ENCODE measurements around the gene TC2N. TPM values are rescaled to one million over a fixed set of nuclear protein-coding genes. Genes with fewer than 3 reads are reported as not detected.
A peak's percentile ranks its signal among the peaks of the same experiment; 100 is the strongest.
"Not testable (repeated sequence)": the region's sequence is repeated elsewhere in the genome, so short reads cannot be mapped to it uniquely, and the experiment has no call there.

Gene TC2N
- total RNA-seq, 1 donor = 133 TPM

GRCh38 chr14:91835920-91836843 lies 31.2 kb downstream of the TC2N start:
- H3K27me3 ChIP-seq (ENCODE audit: insufficient read depth, low read length) = peaks cover 39% of the 10 kb centered on the region
- H3K9me3 ChIP-seq (ENCODE audit: low read depth, low read length) = no peaks in the 10 kb centered on the region
- peak overlapping the region; percentile 40 for H3K4me3 ChIP-seq (ENCODE audit: low read length)
- peaks cover 23% of the 10 kb centered on the region for H3K4me1 ChIP-seq (ENCODE audit: insufficient read depth, low read length)

GRCh38 chr14:91835197-91835919 lies 32.0 kb downstream of the TC2N start:
- Histone ChIP-seq H3K27me3 (ENCODE audit: insufficient read depth, low read length) (peaks cover 39% of the 10 kb centered on the region), H3K4me3 (ENCODE audit: low read length) (peak overlapping the region; percentile 40), H3K4me1 (ENCODE audit: insufficient read depth, low read length) (peaks cover 21% of the 10 kb centered on the region), H3K9me3 (ENCODE audit: low read depth, low read length) (no peaks in the 10 kb centered on the region)

GRCh38 chr14:91834571-91834970 lies 32.8 kb downstream of the TC2N start:
- H3K4me3 ChIP-seq (ENCODE audit: low read length) = no peak overlapping the region
- no peaks in the 10 kb centered on the region for H3K9me3 ChIP-seq (ENCODE audit: low read depth, low read length)
- peaks cover 21% of the 10 kb centered on the region for H3K4me1 ChIP-seq (ENCODE audit: insufficient read depth, low read length)
- H3K27me3 ChIP-seq (ENCODE audit: insufficient read depth, low read length) = peaks cover 39% of the 10 kb centered on the region

GRCh38 chr14:91831337-91831736 lies 36.0 kb downstream of the TC2N start:
- H3K9me3 ChIP-seq (ENCODE audit: low read depth, low read length) = no peaks in the 10 kb centered on the region
- peaks cover 11% of the 10 kb centered on the region for H3K4me1 ChIP-seq (ENCODE audit: insufficient read depth, low read length)
- no peak overlapping the region for H3K4me3 ChIP-seq (ENCODE audit: low read length)
- H3K27me3 ChIP-seq (ENCODE audit: insufficient read depth, low read length) = peaks cover 26% of the 10 kb centered on the region

- peaks cover 7% of the 10 kb centered on the region for H3K4me1 ChIP-seq (ENCODE audit: insufficient read depth, low read length)
- no peaks in the 10 kb centered on the region for H3K9me3 ChIP-seq (ENCODE audit: low read depth, low read length)
- H3K27me3 ChIP-seq (ENCODE audit: insufficient read depth, low read length) = peaks cover 23% of the 10 kb centered on the region
- no peak overlapping the region for H3K4me3 ChIP-seq (ENCODE audit: low read length)
Observed at GRCh38 chr14:91830777-91831176, 36.6 kb downstream of the TC2N start.

- H3K4me3 ChIP-seq (ENCODE audit: low read length) = no peak overlapping the region
- peaks cover 11% of the 10 kb centered on the region for H3K27me3 ChIP-seq (ENCODE audit: insufficient read depth, low read length)
- peaks cover 1% of the 10 kb centered on the region for H3K4me1 ChIP-seq (ENCODE audit: insufficient read depth, low read length)
- H3K9me3 ChIP-seq (ENCODE audit: low read depth, low read length) = no peaks in the 10 kb centered on the region
Observed at GRCh38 chr14:91829511-91829910, 37.8 kb downstream of the TC2N start.

- H3K27me3 ChIP-seq (ENCODE audit: insufficient read depth, low read length) = no peaks in the 10 kb centered on the region
- no peak overlapping the region for H3K4me3 ChIP-seq (ENCODE audit: low read length)
- H3K4me1 ChIP-seq (ENCODE audit: insufficient read depth, low read length) = no peaks in the 10 kb centered on the region
- no peaks in the 10 kb centered on the region for H3K9me3 ChIP-seq (ENCODE audit: low read depth, low read length)
Observed at GRCh38 chr14:91827746-91828145, 39.6 kb downstream of the TC2N start.

GRCh38 chr14:91817566-91818325 lies 49.6 kb downstream of the TC2N start:
- H3K9me3 ChIP-seq (ENCODE audit: low read depth, low read length) = peaks cover 11% of the 10 kb centered on the region
- no peak overlapping the region for H3K4me3 ChIP-seq (ENCODE audit: low read length)
- no peaks in the 10 kb centered on the region for H3K4me1 ChIP-seq (ENCODE audit: insufficient read depth, low read length)
- no peaks in the 10 kb centered on the region for H3K27me3 ChIP-seq (ENCODE audit: insufficient read depth, low read length)

GRCh38 chr14:91814317-91814716 lies 53.0 kb downstream of the TC2N start:
- Histone ChIP-seq H3K4me1 (ENCODE audit: insufficient read depth, low read length) (no peaks in the 10 kb centered on the region), H3K9me3 (ENCODE audit: low read depth, low read length) (peaks cover 17% of the 10 kb centered on the region), H3K27me3 (ENCODE audit: insufficient read depth, low read length) (no peaks in the 10 kb centered on the region), H3K4me3 (ENCODE audit: low read length) (no peak overlapping the region)

- no peaks in the 10 kb centered on the region for H3K27me3 ChIP-seq (ENCODE audit: insufficient read depth, low read length)
- no peak overlapping the region for H3K4me3 ChIP-seq (ENCODE audit: low read length)
- H3K9me3 ChIP-seq (ENCODE audit: low read depth, low read length) = peaks cover 22% of the 10 kb centered on the region
- no peaks in the 10 kb centered on the region for H3K4me1 ChIP-seq (ENCODE audit: insufficient read depth, low read length)
Observed at GRCh38 chr14:91810699-91811098, 56.6 kb downstream of the TC2N start.

- Histone ChIP-seq H3K4me1 (ENCODE audit: insufficient read depth, low read length) (no peaks in the 10 kb centered on the region), H3K4me3 (ENCODE audit: low read length) (no peak overlapping the region), H3K9me3 (ENCODE audit: low read depth, low read length) (peaks cover 22% of the 10 kb centered on the region), H3K27me3 (ENCODE audit: insufficient read depth, low read length) (no peaks in the 10 kb centered on the region)
Observed at GRCh38 chr14:91806716-91807115, 60.6 kb downstream of the TC2N start.

- not testable (repeated sequence) for H3K4me1 ChIP-seq (ENCODE audit: insufficient read depth, low read length); H3K27me3 ChIP-seq (ENCODE audit: insufficient read depth, low read length); H3K4me3 ChIP-seq (ENCODE audit: low read length)
- peaks cover 19% of the 10 kb centered on the region for H3K9me3 ChIP-seq (ENCODE audit: low read depth, low read length)
Observed at GRCh38 chr14:91806094-91806493, 61.2 kb downstream of the TC2N start.

- H3K9me3 ChIP-seq (ENCODE audit: low read depth, low read length) = peaks cover 14% of the 10 kb centered on the region
- H3K4me1 ChIP-seq (ENCODE audit: insufficient read depth, low read length) = no peaks in the 10 kb centered on the region
- H3K27me3 ChIP-seq (ENCODE audit: insufficient read depth, low read length) = no peaks in the 10 kb centered on the region
- H3K4me3 ChIP-seq (ENCODE audit: low read length) = no peak overlapping the region
Observed at GRCh38 chr14:91805659-91806058, 61.7 kb downstream of the TC2N start.

GRCh38 chr14:91801358-91801757 lies 66.0 kb downstream of the TC2N start:
- H3K9me3 ChIP-seq (ENCODE audit: low read depth, low read length) = no peaks in the 10 kb centered on the region
- H3K4me3 ChIP-seq (ENCODE audit: low read length) = no peak overlapping the region
- H3K4me1 ChIP-seq (ENCODE audit: insufficient read depth, low read length) = no peaks in the 10 kb centered on the region
- H3K27me3 ChIP-seq (ENCODE audit: insufficient read depth, low read length) = no peaks in the 10 kb centered on the region

All from mononuclear cell (primary cell).